SK-N-SH (cell line): Measurements from ENCODE around the gene RNF112. TPM values are rescaled to one million over a fixed set of nuclear protein-coding genes. Genes with fewer than 3 reads are reported as not detected.

Experiments
- CTCF ChIA-PET: fragments of 300-600, 350-600 bp; formaldehyde crosslinking; extraction: SDS; loops from one replicate; lab custom pipeline; 2021; lab: Yijun Ruan, JAX
- POLR2A ChIA-PET: fragments of 350-600 bp; sonication (Branson Sonifier 250); formaldehyde crosslinking; extraction: SDS; loops from one replicate; lab custom pipeline; 2020; ENCODE audit warnings: antibody characterized with exemption, inconsistent platforms; lab: Yijun Ruan, JAX
- DNase-seq: peaks from one replicate; pipeline ENCODE4 v3.0.0; 2012
- H2AFZ ChIP-seq: fragments of 200-600 bp; sonication (generic); 2 replicates; pipeline ENCODE4 v1.8.1; 2016; ENCODE audit warnings: antibody characterized with exemption, mild to moderate bottlenecking, low read depth
- H3F3A ChIP-seq: fragments of 200-600 bp; sonication (generic); replicated peaks from 2 replicates; pipeline ENCODE3; 2016; ENCODE audit warnings: antibody characterized with exemption, mild to moderate bottlenecking; ENCODE audit not compliant: insufficient read depth
- H3K27ac ChIP-seq, 2 experiments: fragments of 200-500 bp in 1 of 2; fragments of 200-600 bp in 1 of 2; sonication (Bioruptor generic) in 1 of 2; sonication (generic), shearing (Covaris generic) in 1 of 2; 2 replicates each; pipeline versions ENCODE4 v1.5.1 to v1.6.1; 2014 to 2016; ENCODE audit warnings: low read depth in 2 of 2, inconsistent platforms in 1 of 2, low read length in 1 of 2, mild to moderate bottlenecking in 1 of 2, mixed read lengths in 1 of 2
- H3K27me3 ChIP-seq: fragments of 200-600 bp; sonication (generic), shearing (Covaris generic); 2 replicates; pipeline ENCODE4 v1.6.1; 2016; ENCODE audit warnings: mixed run types; ENCODE audit not compliant: insufficient read depth
- H3K36me3 ChIP-seq, 2 experiments: fragments of 200-500 bp in 1 of 2; fragments of 200-600 bp in 1 of 2; sonication (Bioruptor generic) in 1 of 2; sonication (generic) in 1 of 2; replicated peaks in 1 of 2; 2 replicates each; pipeline versions ENCODE3 to v1.5.1; 2014 to 2016; ENCODE audit warnings: low read length in 1 of 2, mild to moderate bottlenecking in 1 of 2; ENCODE audit not compliant: insufficient read depth in 2 of 2, control insufficient read depth in 1 of 2
- H3K4me1 ChIP-seq, 2 experiments: fragments of 200-500 bp in 1 of 2; fragments of 200-600 bp in 1 of 2; sonication (Bioruptor generic) in 1 of 2; sonication (generic), shearing (Covaris generic) in 1 of 2; 2 replicates each; pipeline versions ENCODE4 v1.5.1 to v1.6.1; 2014 to 2016; ENCODE audit warnings: low read depth in 1 of 2, low read length in 1 of 2, mixed run types in 1 of 2; ENCODE audit not compliant: insufficient read depth in 2 of 2, control insufficient read depth in 1 of 2
- H3K4me2 ChIP-seq: fragments of 200-600 bp; sonication (generic), shearing (Covaris generic); 2 replicates; pipeline ENCODE4 v1.6.1; 2017; ENCODE audit warnings: mixed run types
- H3K4me3 ChIP-seq, 2 experiments: fragments of 200-500 bp in 1 of 2; fragments of 200-600 bp in 1 of 2; sonication (Bioruptor generic) in 1 of 2; sonication (generic), shearing (Covaris generic) in 1 of 2; 2 replicates each; pipeline versions ENCODE4 v1.5.1 to v1.8.1; 2014 to 2016; ENCODE audit warnings: low read depth in 2 of 2, inconsistent platforms in 1 of 2, low read length in 1 of 2, mild to moderate bottlenecking in 1 of 2, mixed read lengths in 1 of 2, moderate library complexity in 1 of 2
- H3K79me2 ChIP-seq: fragments of 200-600 bp; sonication (generic); 2 replicates; pipeline ENCODE4 v1.8.1; 2017; ENCODE audit warnings: mild to moderate bottlenecking; ENCODE audit not compliant: insufficient read depth
- H3K9ac ChIP-seq: fragments of 200-600 bp; sonication (generic); 2 replicates; pipeline ENCODE4 v1.6.1; 2017; ENCODE audit warnings: mixed run types
- H3K9me2 ChIP-seq: fragments of 200-600 bp; sonication (generic); 2 replicates; pipeline ENCODE4 v1.6.1; 2017; ENCODE audit warnings: mixed run types
- H3K9me3 ChIP-seq: fragments of 200-600 bp; sonication (generic); 2 replicates; pipeline ENCODE4 v1.6.1; 2017; ENCODE audit warnings: mixed run types, mild to moderate bottlenecking, moderate library complexity
- H4K20me1 ChIP-seq: fragments of 200-600 bp; sonication (generic); 2 replicates; pipeline ENCODE4 v1.6.1; 2017; ENCODE audit warnings: mild to moderate bottlenecking, mixed run types; ENCODE audit not compliant: insufficient read depth
- ELF1 ChIP-seq: IDR thresholded peaks from 2 replicates; pipeline ENCODE4 v1.4.0; 2012
- FOSL2 ChIP-seq: IDR thresholded peaks from 2 replicates; pipeline ENCODE4 v1.4.0; 2012; ENCODE audit warnings: low read depth, mild to moderate bottlenecking, moderate library complexity, borderline replicate concordance
- GABPA ChIP-seq: IDR thresholded peaks from 2 replicates; pipeline ENCODE4 v1.4.0; 2012; ENCODE audit warnings: low read depth, mild to moderate bottlenecking
- GATA2 ChIP-seq: sonication (generic); formaldehyde crosslinking; IDR thresholded peaks from 2 replicates; pipeline ENCODE4 v1.5.0; 2020; ENCODE audit warnings: mild to moderate bottlenecking, missing genetic modification reagents
- JUND ChIP-seq: IDR thresholded peaks from 2 replicates; pipeline ENCODE4 v1.4.0; 2012
- MEF2A ChIP-seq: IDR thresholded peaks from 2 replicates; pipeline ENCODE4 v1.4.0; 2012; ENCODE audit warnings: low read depth, borderline replicate concordance
- MXI1 ChIP-seq: IDR thresholded peaks from 2 replicates; pipeline ENCODE4 v1.6.1; 2012; ENCODE audit warnings: mild to moderate bottlenecking, low read depth, low read length, improper control_type of control experiment
- NFIC ChIP-seq: IDR thresholded peaks from 2 replicates; pipeline ENCODE4 v1.4.0; 2012; ENCODE audit warnings: borderline replicate concordance
- RCOR1 ChIP-seq: fragments of 150-350 bp; IDR thresholded peaks from 2 replicates; pipeline ENCODE4 v1.6.1; 2017; ENCODE audit warnings: antibody characterized with exemption, low read length
- RXRA ChIP-seq: IDR thresholded peaks from 2 replicates; pipeline ENCODE4 v1.4.0; 2012; ENCODE audit warnings: low read depth, mild to moderate bottlenecking, borderline replicate concordance
- TAF1 ChIP-seq: IDR thresholded peaks from 2 replicates; pipeline ENCODE4 v1.6.1; 2012; ENCODE audit warnings: low read depth, mild to moderate bottlenecking, low read length, moderate library complexity, borderline replicate concordance
- TEAD4 ChIP-seq: IDR thresholded peaks from 2 replicates; pipeline ENCODE4 v1.4.0; 2012; ENCODE audit warnings: mild to moderate bottlenecking, borderline replicate concordance; ENCODE audit not compliant: insufficient read depth
- YY1 ChIP-seq: IDR thresholded peaks from 2 replicates; pipeline ENCODE4 v1.4.0; 2012; ENCODE audit warnings: low read depth, mild to moderate bottlenecking
- WGBS: methylation state at CpG from one replicate; pipeline ENCODE4 v1.1.6; 2017; ENCODE audit warnings: low lambda C conversion rate; 5-methylcytosine and 5-hydroxymethylcytosine counted together
- polyA plus RNA-seq, 3 experiments: library from polyadenylated mRNA; depleted of rRNA; stranded (reverse); fragments of >200 nt; gene quantifications; 2 replicates each; pipeline ENCODE4 v1.2.3, GENCODE V29; 2012
- TF ChIP-seq, protein P1 (sequence below): IDR thresholded peaks from 2 replicates; pipeline ENCODE4; 2012
- TF ChIP-seq, protein P2 (sequence below): IDR thresholded peaks from 2 replicates; pipeline ENCODE4 v1.4.0; 2012; ENCODE audit warnings: low read depth, borderline replicate concordance

Gene RNF112
- polyA plus RNA-seq, 1 of the 3 experiments (the other 2 are of a cell fraction), result 22.6 TPM

GRCh38 chr17:19386974-19387920 is 23.8 kb upstream of the RNF112 start, which contains the start of gene MFAP4 (continued):
- TF ChIP-seq MEF2A (no peak), TEAD4 (peak; percentile 54; the same call in 1 of the 2 replicates), TAF1 (peak; percentile 10), ELF1 (peak; percentile 62), FOSL2 (peak; percentile 9; the same call in 1 of the 2 replicates), JUND (peak; percentile 23; the same call in 1 of the 2 replicates), MXI1 (peak; percentile 51; the same call in 1 of the 2 replicates), GATA2 (peak; percentile 74), YY1 (0 out of 2 replicates have a peak, but pooled peaks have one; percentile 43)
- TF ChIP-seq, protein P1, sequence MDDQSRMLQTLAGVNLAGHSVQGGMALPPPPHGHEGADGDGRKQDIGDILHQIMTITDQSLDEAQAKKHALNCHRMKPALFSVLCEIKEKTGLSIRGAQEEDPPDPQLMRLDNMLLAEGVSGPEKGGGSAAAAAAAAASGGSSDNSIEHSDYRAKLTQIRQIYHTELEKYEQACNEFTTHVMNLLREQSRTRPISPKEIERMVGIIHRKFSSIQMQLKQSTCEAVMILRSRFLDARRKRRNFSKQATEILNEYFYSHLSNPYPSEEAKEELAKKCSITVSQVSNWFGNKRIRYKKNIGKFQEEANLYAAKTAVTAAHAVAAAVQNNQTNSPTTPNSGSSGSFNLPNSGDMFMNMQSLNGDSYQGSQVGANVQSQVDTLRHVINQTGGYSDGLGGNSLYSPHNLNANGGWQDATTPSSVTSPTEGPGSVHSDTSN, result peak; percentile 49; the same call in 1 of the 2 replicates
- TF ChIP-seq, protein P2, sequence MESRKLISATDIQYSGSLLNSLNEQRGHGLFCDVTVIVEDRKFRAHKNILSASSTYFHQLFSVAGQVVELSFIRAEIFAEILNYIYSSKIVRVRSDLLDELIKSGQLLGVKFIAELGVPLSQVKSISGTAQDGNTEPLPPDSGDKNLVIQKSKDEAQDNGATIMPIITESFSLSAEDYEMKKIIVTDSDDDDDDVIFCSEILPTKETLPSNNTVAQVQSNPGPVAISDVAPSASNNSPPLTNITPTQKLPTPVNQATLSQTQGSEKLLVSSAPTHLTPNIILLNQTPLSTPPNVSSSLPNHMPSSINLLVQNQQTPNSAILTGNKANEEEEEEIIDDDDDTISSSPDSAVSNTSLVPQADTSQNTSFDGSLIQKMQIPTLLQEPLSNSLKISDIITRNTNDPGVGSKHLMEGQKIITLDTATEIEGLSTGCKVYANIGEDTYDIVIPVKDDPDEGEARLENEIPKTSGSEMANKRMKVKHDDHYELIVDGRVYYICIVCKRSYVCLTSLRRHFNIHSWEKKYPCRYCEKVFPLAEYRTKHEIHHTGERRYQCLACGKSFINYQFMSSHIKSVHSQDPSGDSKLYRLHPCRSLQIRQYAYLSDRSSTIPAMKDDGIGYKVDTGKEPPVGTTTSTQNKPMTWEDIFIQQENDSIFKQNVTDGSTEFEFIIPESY, result peak; percentile 22; the same call in 1 of the 2 replicates

- Histone ChIP-seq H3K36me3 (peaks cover 11 to 16% of the 10 kb centered on the region in 2 experiments), H3K9me3 (no peaks in the 10 kb centered on the region), H3K4me3 (no peak overlapping the region), H3K4me2 (peak overlapping the region; percentile 92), H2AFZ (no peak overlapping the region; the same call in 1 of the 2 replicates), H4K20me1 (0 out of 2 replicates have a peak, but pooled peaks cover 7% of the 10 kb centered on the region), H3K9ac (peak overlapping the region; percentile 77; the same call in 1 of the 2 replicates), H3K27me3 (no peaks in the 10 kb centered on the region), H3F3A (peaks cover 48% of the 10 kb centered on the region), H3K9me2 (no peaks in the 10 kb centered on the region), H3K27ac (peak overlapping the region; percentile 98 to 99), H3K4me1 (peaks cover 58 to 87% of the 10 kb centered on the region in 2 experiments), H3K79me2 (peaks cover 26% of the 10 kb centered on the region)
- 95% methylated on average over 2 of the region's 2 CpGs for WGBS
- POLR2A ChIA-PET, result interaction anchor here (0.9 to 2.8 kb wide), 6 partner anchors 9 to 26 kb away, joined by 3 to 29 read pairs (median 9); partner anchors contain the start of genes B9D1, MAPK7 and RNF112
- no peak for DNase-seq
- TF ChIP-seq, protein P2, result no peak
- TF ChIP-seq RXRA (no peak; the same call in 1 of the 2 replicates), RCOR1 (peak; percentile 28; the same call in 1 of the 2 replicates), YY1 (no peak), GATA2 (peak; percentile 62; the same call in 1 of the 2 replicates), GABPA (no peak), NFIC (peak; percentile 48; the same call in 1 of the 2 replicates), ELF1 (no peak)
- CTCF ChIA-PET, result interaction anchor here (1.0 to 7.2 kb wide), 7 partner anchors 10 to 60 kb away, joined by 3 to 56 read pairs (median 5); partner anchors contain the start of genes B9D1 and MAPK7
Measured at GRCh38 chr17:19387921-19388521, 23.0 kb upstream of the RNF112 start.
